Transverse colon (tissue), 4 donors: Measurements from ENCODE around the gene HORMAD2. TPM values are rescaled to one million over a fixed set of nuclear protein-coding genes. Genes with fewer than 3 reads are reported as not detected.
"Not testable (repeated sequence)": the region's sequence is repeated elsewhere in the genome, so short reads cannot be mapped to it uniquely, and the experiment has no call there.

Experiments
- DNase-seq: peaks from one replicate; pipeline ENCODE4 v3.0.0-alpha.2; 2019
- H3K27ac ChIP-seq, 4 donors: fragments of 200-600 bp; sonication (generic); 2 replicates each; pipeline ENCODE4 v1.5.1; 2016 to 2018; ENCODE audit warnings: inconsistent platforms in 4 of 4
- H3K27me3 ChIP-seq: fragments of 200-600 bp; sonication (generic); 2 replicates; pipeline ENCODE4 v1.5.1; 2017; ENCODE audit warnings: inconsistent platforms
- H3K36me3 ChIP-seq, 4 donors: fragments of 200-600 bp; sonication (generic); 2 replicates each; pipeline ENCODE4 v1.5.1; 2017 to 2019; ENCODE audit warnings: inconsistent platforms in 4 of 4
- H3K4me1 ChIP-seq, 4 donors: fragments of 200-600 bp; sonication (generic); 2 replicates each; pipeline ENCODE4 v1.5.1; 2017 to 2020; ENCODE audit warnings: inconsistent platforms in 4 of 4
- H3K4me3 ChIP-seq, 4 donors: fragments of 200-600 bp; sonication (generic); 1 replicate in 1 of 4; 2 replicates in 3 of 4; pipeline versions ENCODE4 v1.5.1 to v1.6.1; 2017 to 2019; ENCODE audit warnings: inconsistent platforms in 4 of 4
- H3K9me3 ChIP-seq, 2 donors: fragments of 200-600 bp; sonication (generic); 2 replicates each; pipeline ENCODE4 v1.5.1; 2017 to 2019; ENCODE audit warnings: inconsistent platforms in 2 of 2
- EP300 ChIP-seq: sonication (generic); formaldehyde crosslinking; IDR thresholded peaks from one replicate; pipeline ENCODE4 v1.6.1; 2017; ENCODE audit warnings: antibody characterized with exemption, low read depth
- POLR2A ChIP-seq: fragments of 450-650 bp; IDR thresholded peaks from one replicate; pipeline ENCODE4 v1.6.1; 2016; ENCODE audit warnings: antibody characterized with exemption, mild to moderate bottlenecking, moderate library complexity
- POLR2AphosphoS5 ChIP-seq, 3 donors: sonication (generic); formaldehyde crosslinking; IDR thresholded peaks; one replicate each; pipeline ENCODE4 v1.6.1; 2016; ENCODE audit warnings: antibody characterized with exemption in 3 of 3
- WGBS, 2 donors: methylation state at CpG; one replicate each; pipeline ENCODE4 v1.1.5; 2018; ENCODE audit warnings: low coverage in 1 of 2; 5-methylcytosine and 5-hydroxymethylcytosine counted together
- in situ Hi-C, 4 donors: fragments of 200-750 bp; cut with MboI; loops; one replicate each; pipeline versions ENCODE4 v1.15.0 to v1.15.1; 2017; ENCODE audit warnings: low sequenced_read_pairs in 3 of 4, low pct_ligation_motif_present in 1 of 4, low pct_unique_long_range_greater_than_20kb in 1 of 4
- intact Hi-C: fragments of 100-400 bp; cut with DNase I; formaldehyde crosslinking; loops from one replicate; pipeline ENCODE4 v1.15.1; 2023; ENCODE audit warnings: low total_unique reads
- total RNA-seq, 4 donors: library from RNA; depleted of rRNA; stranded (reverse); fragments of >200 nt; gene quantifications; one replicate each; pipeline ENCODE4 v1.1.0, GENCODE V29; 2016
- TF ChIP-seq, protein P1 (sequence below), 5 experiments: fragments of 200-600 bp in 3 of 5; fragments of 450-650 bp in 2 of 5; sonication (generic) in 3 of 5; IDR thresholded peaks; 1 replicate in 2 of 5; 2 replicates in 3 of 5; pipeline ENCODE4 v1.5.1; 2016 to 2017; ENCODE audit warnings: antibody characterized with exemption in 5 of 5, inconsistent platforms in 3 of 5, mild to moderate bottlenecking in 2 of 5, moderate library complexity in 1 of 5

Gene HORMAD2
- total RNA-seq, 4 donors from 2014 or later, result not detected

DNA sequence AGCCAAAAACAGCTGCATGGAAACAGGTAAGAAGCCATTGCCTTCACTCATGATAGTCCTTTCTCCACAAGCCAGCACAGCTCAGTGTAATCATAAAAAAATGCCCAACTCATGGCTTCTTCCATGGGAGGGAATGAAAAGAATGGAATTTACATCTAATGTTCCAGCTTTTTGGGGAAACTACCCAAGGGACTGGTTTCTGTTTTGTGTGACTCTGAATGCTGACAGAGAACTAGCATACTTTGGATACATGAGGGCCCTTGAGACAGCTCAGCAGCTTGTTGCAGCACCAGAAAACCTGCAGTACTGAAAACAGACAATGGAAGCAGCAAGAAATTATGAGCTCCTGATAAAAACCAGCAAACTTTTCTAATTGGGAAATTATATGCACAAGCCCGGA, 24.2 kb upstream of the HORMAD2 start:
- TF ChIP-seq EP300 (no peak), POLR2AphosphoS5 (IDR thresholded peaks at IDR 0.05) (no peak), POLR2A (no peak)
- TF ChIP-seq, protein P1, sequence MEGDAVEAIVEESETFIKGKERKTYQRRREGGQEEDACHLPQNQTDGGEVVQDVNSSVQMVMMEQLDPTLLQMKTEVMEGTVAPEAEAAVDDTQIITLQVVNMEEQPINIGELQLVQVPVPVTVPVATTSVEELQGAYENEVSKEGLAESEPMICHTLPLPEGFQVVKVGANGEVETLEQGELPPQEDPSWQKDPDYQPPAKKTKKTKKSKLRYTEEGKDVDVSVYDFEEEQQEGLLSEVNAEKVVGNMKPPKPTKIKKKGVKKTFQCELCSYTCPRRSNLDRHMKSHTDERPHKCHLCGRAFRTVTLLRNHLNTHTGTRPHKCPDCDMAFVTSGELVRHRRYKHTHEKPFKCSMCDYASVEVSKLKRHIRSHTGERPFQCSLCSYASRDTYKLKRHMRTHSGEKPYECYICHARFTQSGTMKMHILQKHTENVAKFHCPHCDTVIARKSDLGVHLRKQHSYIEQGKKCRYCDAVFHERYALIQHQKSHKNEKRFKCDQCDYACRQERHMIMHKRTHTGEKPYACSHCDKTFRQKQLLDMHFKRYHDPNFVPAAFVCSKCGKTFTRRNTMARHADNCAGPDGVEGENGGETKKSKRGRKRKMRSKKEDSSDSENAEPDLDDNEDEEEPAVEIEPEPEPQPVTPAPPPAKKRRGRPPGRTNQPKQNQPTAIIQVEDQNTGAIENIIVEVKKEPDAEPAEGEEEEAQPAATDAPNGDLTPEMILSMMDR (IDR thresholded peaks at IDR 0.05), result no peak
- Histone ChIP-seq H3K27ac (no peak overlapping the region), H3K4me1 (peaks cover 0 to 8% (median 4%) of the 10 kb centered on the region in 4 donors), H3K9me3 (no peaks in the 10 kb centered on the region), H3K4me3 (no peak overlapping the region), H3K27me3 (no peaks in the 10 kb centered on the region), H3K36me3 (no peaks in the 10 kb centered on the region)
- in situ Hi-C loops, result no loop called here
- 88 to 92% methylated on average over 1 of the region's 1 CpG for WGBS, 2 donors
- no peak for DNase-seq
- intact Hi-C loops, result no loop called here

- in situ Hi-C loops, result no loop called here
- intact Hi-C loops, result no loop called here
- Histone ChIP-seq H3K4me3 (no peak overlapping the region), H3K27me3 (no peaks in the 10 kb centered on the region), H3K9me3 (no peaks in the 10 kb centered on the region), H3K36me3 (no peaks in the 10 kb centered on the region), H3K27ac (no peak overlapping the region), H3K4me1 (peaks cover 0 to 20% (median 15%) of the 10 kb centered on the region in 4 donors)
- TF ChIP-seq, protein P1 (IDR thresholded peaks at IDR 0.05), result no peak
- no peak for TF ChIP-seq EP300
- TF ChIP-seq POLR2A, result no peak
- TF ChIP-seq POLR2AphosphoS5 (IDR thresholded peaks at IDR 0.05), result no peak
- 96% methylated on average over 1 of the region's 1 CpG; no CpG with 5 or more reads in 1 of the 2 donors for WGBS, 2 donors
- DNase-seq, result no peak
These were observed 22.9 kb upstream of the HORMAD2 start for GRCh38 chr22:30057375-30057774.

GRCh38 chr22:30059346-30060020, 20.8 kb upstream of the HORMAD2 start:
- intact Hi-C loops, H3K27me3 ChIP-seq, in situ Hi-C loops, H3K36me3 ChIP-seq, H3K9me3 ChIP-seq, DNase-seq, H3K4me3 ChIP-seq, H3K27ac ChIP-seq: not testable (repeated sequence)
- 82 to 94% methylated on average over 6 to 17 of the region's 22 CpGs for WGBS, 2 donors
- H3K4me1 ChIP-seq, result peaks cover 0 to 29% (median 19%) of the 10 kb centered on the region in 4 donors

- peaks cover 5 to 11% of the 10 kb centered on the region in 2 donors for H3K9me3 ChIP-seq
- intact Hi-C loops, H3K27me3 ChIP-seq, H3K4me3 ChIP-seq, DNase-seq, H3K36me3 ChIP-seq, in situ Hi-C loops: not testable (repeated sequence)
- H3K4me1 ChIP-seq, result peaks cover 0 to 29% (median 19%) of the 10 kb centered on the region in 4 donors
- 51% methylated on average over 6 of the region's 6 CpGs; no CpG with 5 or more reads in 1 of the 2 donors for WGBS, 2 donors
- H3K27ac ChIP-seq, result peak overlapping the region; percentile 80 to 86 (median 83)
These were observed 19.2 kb upstream of the HORMAD2 start for GRCh38 chr22:30061094-30061493.

- peaks cover 0 to 29% (median 19%) of the 10 kb centered on the region in 4 donors for H3K4me1 ChIP-seq
- H3K9me3 ChIP-seq, result peaks cover 5 to 11% of the 10 kb centered on the region in 2 donors
- intact Hi-C loops (no loop called here), in situ Hi-C loops (no loop called here)
- WGBS, 2 donors, result 30 to 61% methylated on average over 2 to 3 of the region's 3 CpGs
- TF ChIP-seq POLR2A (no peak), EP300 (no peak), POLR2AphosphoS5 (IDR thresholded peaks at IDR 0.05) (no peak)
- TF ChIP-seq, protein P1 (IDR thresholded peaks at IDR 0.05), result no peak
- H3K27ac ChIP-seq, result peak overlapping the region; percentile 80 to 86 (median 83)
- H3K4me3 ChIP-seq, result no peak overlapping the region
- no peaks in the 10 kb centered on the region for H3K27me3 ChIP-seq
- no peaks in the 10 kb centered on the region for H3K36me3 ChIP-seq
- peak; percentile 52 for DNase-seq
These were observed 18.0 kb upstream of the HORMAD2 start for GRCh38 chr22:30062259-30062658.
